C4-2B (cell line): ENCODE results near the gene RBM26.

Source experiments
- H3K27ac ChIP-seq: fragments of 450-650 bp; 2 replicates; pipeline ENCODE4 v1.5.1; 2017
- CTCF ChIP-seq: fragments of 450-650 bp; conservative IDR thresholded peaks from 2 replicates; pipeline ENCODE4 v1.5.1; 2017; ENCODE audit warnings: mild to moderate bottlenecking
- ZFX ChIP-seq: fragments of 450-650 bp; IDR thresholded peaks from 2 replicates; pipeline ENCODE4 v1.6.1; 2017

Gene RBM26

GRCh38 chr13:79405501-79405830, 589 bp downstream of the RBM26 start:
- peak overlapping the region; percentile 93 for H3K27ac ChIP-seq
- no peak for TF ChIP-seq CTCF
- no peak; the same call in 1 of the 2 replicates for TF ChIP-seq ZFX

GRCh38 chr13:79404985-79405384, 1.1 kb downstream of the RBM26 start:
- TF ChIP-seq CTCF: no peak
- no peak for TF ChIP-seq ZFX
- peak overlapping the region; percentile 93 for H3K27ac ChIP-seq

GRCh38 chr13:79404361-79404760, 1.7 kb downstream of the RBM26 start:
- no peak overlapping the region for H3K27ac ChIP-seq

GRCh38 chr13:79403113-79403512, 2.9 kb downstream of the RBM26 start:
- H3K27ac ChIP-seq: no peak overlapping the region
- TF ChIP-seq CTCF (no peak), ZFX (no peak)

More at GRCh38 chr13:79404361-79404760, 1.7 kb downstream of the RBM26 start:
- no peak for TF ChIP-seq CTCF
- TF ChIP-seq ZFX: no peak

- H3K27ac ChIP-seq: no peak overlapping the region
- TF ChIP-seq CTCF (no peak), ZFX (no peak)
Observed at GRCh38 chr13:79402679-79403078, 3.4 kb downstream of the RBM26 start.

GRCh38 chr13:79402074-79402635, 3.9 kb downstream of the RBM26 start:
- no peak overlapping the region for H3K27ac ChIP-seq
- TF ChIP-seq CTCF: no peak
- no peak for TF ChIP-seq ZFX

GRCh38 chr13:79401259-79402070, 4.6 kb downstream of the RBM26 start:
- no peak overlapping the region for H3K27ac ChIP-seq

More at GRCh38 chr13:79401259-79402070, 4.6 kb downstream of the RBM26 start:
- TF ChIP-seq ZFX (no peak), CTCF (no peak)
